IMR-90 (cell line): ENCODE data around the gene HSPA1A. TPM values are rescaled to one million over a fixed set of nuclear protein-coding genes. Genes with fewer than 3 reads are reported as not detected.
A peak's percentile ranks its signal among the peaks of the same experiment; 100 is the strongest.

Experiments
- ATAC-seq: fragments of 200-7000 bp; cut with Tn5 transposase; 2 replicates; pipeline ENCODE4 v1.9.1; 2020; ENCODE audit warnings: low read depth, mild to moderate bottlenecking, moderate library complexity
- BruUV-seq: library from RNA; stranded (reverse); fragments of 400-500 nt; replicated peaks from 2 replicates; lab custom pipeline; 2021; lab: Mats Ljungman, UMichigan
- CTCF ChIA-PET: fragments of 300-600 bp; formaldehyde crosslinking; extraction: SDS; loops from one replicate; lab custom pipeline; 2021; ENCODE audit warnings: antibody characterized with exemption; lab: Yijun Ruan, JAX
- POLR2A ChIA-PET: fragments of 300-600 bp; sonication (Branson Sonifier 250); formaldehyde crosslinking; loops from one replicate; lab custom pipeline; 2022; ENCODE audit warnings: antibody characterized with exemption; ENCODE audit not compliant: unreplicated experiment; lab: Charles Lee
- DNase-seq: peaks from one replicate; pipeline ENCODE4 v3.0.0; 2013
- H2AFZ ChIP-seq: replicated peaks from 2 replicates; pipeline ENCODE3; 2013; ENCODE audit warnings: low read length, mild to moderate bottlenecking; ENCODE audit not compliant: poor library complexity
- H2AK5ac ChIP-seq: 2 replicates; pipeline ENCODE4 v1.6.1; 2013; ENCODE audit warnings: low read depth, low read length, inconsistent platforms
- H2AK9ac ChIP-seq: replicated peaks from 2 replicates; pipeline ENCODE3; 2013; ENCODE audit warnings: mild to moderate bottlenecking, low read depth, low read length, moderate library complexity; ENCODE audit not compliant: poor library complexity
- H2BK120ac ChIP-seq: 2 replicates; pipeline ENCODE4 v1.6.1; 2013; ENCODE audit warnings: low read depth, low read length, inconsistent platforms
- H2BK15ac ChIP-seq: 3 replicates; pipeline ENCODE4 v1.6.1; 2013; ENCODE audit warnings: low read depth, low read length, inconsistent platforms
- H2BK20ac ChIP-seq: 2 replicates; pipeline ENCODE4 v1.6.1; 2013; ENCODE audit warnings: low read depth, mild to moderate bottlenecking, inconsistent platforms, low read length, moderate library complexity
- H2BK5ac ChIP-seq: 2 replicates; pipeline ENCODE4 v1.6.1; 2013; ENCODE audit warnings: mild to moderate bottlenecking, low read depth, low read length, inconsistent platforms; ENCODE audit not compliant: poor library complexity, severe bottlenecking
- H3K14ac ChIP-seq: replicated peaks from 2 replicates; pipeline ENCODE4 v1.6.1; 2013; ENCODE audit warnings: low read depth, low read length, inconsistent platforms
- H3K18ac ChIP-seq: 2 replicates; pipeline ENCODE4 v1.6.1; 2013; ENCODE audit warnings: low read depth, low read length, control low read depth
- H3K23ac ChIP-seq: 2 replicates; pipeline ENCODE4 v1.6.1; 2013; ENCODE audit warnings: low read depth, low read length, inconsistent platforms
- H3K27ac ChIP-seq: 2 replicates; pipeline ENCODE4 v1.5.1; 2013; ENCODE audit warnings: mild to moderate bottlenecking, control low read depth, low read length; ENCODE audit not compliant: insufficient read depth
- H3K27me3 ChIP-seq: 2 replicates; pipeline ENCODE4 v1.6.1; 2013; ENCODE audit warnings: low read length; ENCODE audit not compliant: control insufficient read depth, insufficient read depth
- H3K36me3 ChIP-seq: 2 replicates; pipeline ENCODE4 v1.6.1; 2013; ENCODE audit warnings: low read length, mixed read lengths; ENCODE audit not compliant: control insufficient read depth, insufficient read depth
- H3K4ac ChIP-seq: 2 replicates; pipeline ENCODE4 v1.6.1; 2013; ENCODE audit warnings: low read depth, low read length, inconsistent platforms
- H3K4me1 ChIP-seq: 2 replicates; pipeline ENCODE4 v1.6.1; 2013; ENCODE audit warnings: low read length, mixed read lengths; ENCODE audit not compliant: control insufficient read depth, insufficient read depth
- H3K4me2 ChIP-seq: 2 replicates; pipeline ENCODE4 v1.6.1; 2013; ENCODE audit warnings: low read depth, mild to moderate bottlenecking, control low read depth, low read length, moderate library complexity
- H3K4me3 ChIP-seq: 2 replicates; pipeline ENCODE4 v1.5.1; 2013; ENCODE audit warnings: low read depth, mild to moderate bottlenecking, control low read depth, low read length, moderate library complexity; ENCODE audit not compliant: insufficient read depth
- H3K56ac ChIP-seq: 2 replicates; pipeline ENCODE4 v1.6.1; 2013; ENCODE audit warnings: low read length, inconsistent platforms; ENCODE audit not compliant: insufficient read depth; ENCODE audit errors: extremely low read depth
- H3K79me1 ChIP-seq, 2 experiments: 2 replicates each; pipeline ENCODE4 v1.6.1; 2013; ENCODE audit warnings: low read length in 2 of 2, inconsistent platforms in 1 of 2, low read depth in 1 of 2
- H3K9ac ChIP-seq: 2 replicates; pipeline ENCODE4 v1.6.1; 2013; ENCODE audit warnings: low read depth, low read length, control low read depth
- H3K9me1 ChIP-seq: 2 replicates; pipeline ENCODE4 v1.6.1; 2013; ENCODE audit warnings: low read length, inconsistent platforms; ENCODE audit not compliant: insufficient read depth
- H3K9me3 ChIP-seq: 2 replicates; pipeline ENCODE4 v1.6.1; 2013; ENCODE audit warnings: low read length; ENCODE audit not compliant: control insufficient read depth, insufficient read depth
- H4K20me1 ChIP-seq: 2 replicates; pipeline ENCODE4 v1.6.1; 2013; ENCODE audit warnings: low read length, inconsistent platforms; ENCODE audit not compliant: insufficient read depth
- H4K5ac ChIP-seq: 2 replicates; pipeline ENCODE4 v1.6.1; 2013; ENCODE audit warnings: mild to moderate bottlenecking, low read depth, low read length, control low read depth
- H4K8ac ChIP-seq, 2 experiments: 2 replicates each; pipeline ENCODE4 v1.6.1; 2013; ENCODE audit warnings: low read depth in 2 of 2, low read length in 2 of 2, control low read depth in 1 of 2, inconsistent platforms in 1 of 2
- H4K91ac ChIP-seq: 2 replicates; pipeline ENCODE4 v1.6.1; 2013; ENCODE audit warnings: low read depth, low read length, inconsistent platforms; ENCODE audit not compliant: insufficient read depth
- CTCF ChIP-seq: conservative IDR thresholded peaks from 2 replicates; pipeline ENCODE4 v1.5.1; 2012; ENCODE audit warnings: mild to moderate bottlenecking, low read depth, low read length, improper control_type of control experiment
- ELK1 ChIP-seq: fragments of 150-350 bp; IDR thresholded peaks from 2 replicates; pipeline ENCODE4 v1.6.1; 2016; ENCODE audit warnings: low read depth, mild to moderate bottlenecking, low read length, moderate library complexity, borderline replicate concordance
- RAD21 ChIP-seq: IDR thresholded peaks from 2 replicates; pipeline ENCODE4 v1.6.1; 2012; ENCODE audit warnings: low read length, improper control_type of control experiment
- WGBS, 2 experiments: methylation state at CpG; one replicate each; pipeline versions ENCODE4 v1.1.5 to v1.1.7; 2013; ENCODE audit warnings: missing lambda C conversion rate in 2 of 2; ENCODE audit not compliant: insufficient read length in 1 of 2; ENCODE audit errors: extremely low coverage in 2 of 2; 5-methylcytosine and 5-hydroxymethylcytosine counted together
- dilution Hi-C: fragments of 300-500 bp; cut with HindIII; formaldehyde crosslinking; loops from one replicate; pipeline ENCODE4 v1.14.3; 2018; ENCODE audit warnings: low sequenced_read_pairs; ENCODE audit not compliant: unreplicated experiment
- in situ Hi-C: fragments of 300-500 bp; cut with MboI; formaldehyde crosslinking; loops from 3 replicates; pipeline ENCODE4 v1.14.3; 2019; ENCODE audit warnings: low sequenced_read_pairs, inconsistent platforms, mixed read lengths
- intact Hi-C: fragments of 100-400 bp; cut with micrococcal nuclease; formaldehyde crosslinking; loops from 2 replicates; pipeline ENCODE4 v1.10.0; 2022
- polyA plus RNA-seq, 3 experiments: library from polyadenylated mRNA; depleted of rRNA; stranded (reverse); fragments of >200 nt; gene quantifications; 2 replicates each; pipeline ENCODE4 v1.2.3, GENCODE V29; 2012; ENCODE audit warnings: low replicate concordance in 1 of 3
- total RNA-seq: library from RNA; depleted of rRNA; stranded (reverse); fragments of >200 nt; gene quantifications from 2 replicates; pipeline ENCODE4 v1.2.3, GENCODE V29; 2012

Gene HSPA1A
- total and polyA plus RNA-seq, 2 of the 4 experiments (the other 2 are of a cell fraction) = 94.6 to 95.3 TPM

GRCh38 chr6:31826793-31827285 lies 11.5 kb downstream of the HSPA1A start:
- intact Hi-C loops = loop anchor here (1.0 to 5.0 kb wide), 2 partner anchors 32 to 280 kb away; partner anchors contain the start of genes ATP6V1G2, NFKBIL1 and VARS1
- H3K4ac ChIP-seq = peak overlapping the region; percentile 97
- WGBS, 2 experiments = 0% methylated on average over 4 of the region's 13 CpGs; no CpG with 5 or more reads in 1 of the 2 experiments
- no peaks in the 10 kb centered on the region for H3K9me3 ChIP-seq
- H3K36me3 ChIP-seq = no peaks in the 10 kb centered on the region
- POLR2A ChIA-PET = interaction anchor here (0.5 to 1.5 kb wide), 7 partner anchors 12 to 120 kb away, joined by 3 to 10 read pairs (median 4); partner anchors contain the start of genes HSPA1A, HSPA1L, LSM2 and LY6G6F
- CTCF ChIA-PET = interaction anchor here (1.3 kb wide), 1 partner anchor 31 kb away, joined by 4 read pairs; the partner anchor contains the start of gene VARS1
- H4K5ac ChIP-seq = peak overlapping the region; percentile 97
- H2BK15ac ChIP-seq = peak overlapping the region; percentile 64; the same call in 2 of the 3 replicates
- in situ Hi-C loops = no loop called here
- peak overlapping the region; percentile 97 to 98 for H4K8ac ChIP-seq
- peak overlapping the region; percentile 91 for H3K23ac ChIP-seq
- H3K9me1 ChIP-seq = peaks cover 4% of the 10 kb centered on the region; the same call in 1 of the 2 replicates
- peak overlapping the region; percentile 85 for H2BK5ac ChIP-seq
- H2AFZ ChIP-seq = peak overlapping the region; percentile 88
- H3K18ac ChIP-seq = peak overlapping the region; percentile 82
- no peak for TF ChIP-seq RAD21
- no peak for TF ChIP-seq ELK1
- TF ChIP-seq CTCF = no peak
- dilution Hi-C loops = no loop called here
- H3K27ac ChIP-seq = peak overlapping the region; percentile 93
- peak; percentile 55 for ATAC-seq
- peak overlapping the region; percentile 5; the same call in 1 of the 2 replicates for H2BK20ac ChIP-seq
- H2AK9ac ChIP-seq = peak overlapping the region; percentile 88
- H3K4me1 ChIP-seq = peaks cover 9% of the 10 kb centered on the region
- H4K20me1 ChIP-seq = peaks cover 9% of the 10 kb centered on the region
- H3K4me3 ChIP-seq = peak overlapping the region; percentile 45
- peak overlapping the region; percentile 71 for H2BK120ac ChIP-seq
- H3K14ac ChIP-seq = peak overlapping the region; percentile 96
- H3K79me1 ChIP-seq = peaks cover 9 to 30% of the 10 kb centered on the region in 2 experiments; a peak in 3 of 4 replicates
- no peak for DNase-seq
- no peaks in the 10 kb centered on the region for H3K27me3 ChIP-seq
- H3K56ac ChIP-seq = peak overlapping the region; percentile 85
- peak overlapping the region; percentile 83 for H3K4me2 ChIP-seq
- H2AK5ac ChIP-seq = peak overlapping the region; percentile 38; the same call in 1 of the 2 replicates
- peak overlapping the region; percentile 92 for H4K91ac ChIP-seq
- H3K9ac ChIP-seq = peak overlapping the region; percentile 90
- BruUV-seq = no TSS peak
